Left lung (tissue), 10 donors: ENCODE data around the gene P2RX3. TPM values are rescaled to one million over a fixed set of nuclear protein-coding genes. Genes with fewer than 3 reads are reported as not detected.

Experiments used
- ATAC-seq: fragments of 200-7000 bp; cut with Tn5 transposase; one replicate; pipeline ENCODE4 v1.9.1; 2020; ENCODE audit warnings: moderate library complexity
- DNase-seq, 4 donors: peaks; one replicate each; pipeline ENCODE4 v3.0.0-alpha.2; 2013 to 2020
- H3K27ac ChIP-seq, 2 donors: fragments of 200-600 bp; sonication (generic) in 1 of 2; one replicate each; pipeline versions ENCODE4 v1.5.0 to v1.8.0; 2020 to 2021
- H3K27me3 ChIP-seq, 2 donors: fragments of 200-600 bp; sonication (generic) in 1 of 2; one replicate each; pipeline versions ENCODE4 v1.5.0 to v1.8.0; 2020 to 2021
- H3K36me3 ChIP-seq, 2 donors: fragments of 200-600 bp; sonication (generic) in 1 of 2; one replicate each; pipeline versions ENCODE4 v1.5.0 to v1.8.0; 2020 to 2021
- H3K4me1 ChIP-seq, 2 donors: fragments of 200-600 bp; one replicate each; pipeline ENCODE4 v1.8.0; 2021
- H3K4me3 ChIP-seq, 2 donors: fragments of 200-600 bp; sonication (generic) in 1 of 2; one replicate each; pipeline versions ENCODE4 v1.5.0 to v1.8.0; 2020 to 2021; ENCODE audit warnings: mild to moderate bottlenecking in 1 of 2
- H3K9me3 ChIP-seq, 2 donors: fragments of 200-600 bp; sonication (generic) in 1 of 2; one replicate each; pipeline versions ENCODE4 v1.5.0 to v1.8.0; 2020 to 2021
- CTCF ChIP-seq, 2 donors: fragments of 200-600 bp; sonication (generic) in 1 of 2; IDR thresholded peaks; one replicate each; pipeline versions ENCODE4 v1.5.0 to v1.8.0; 2021; ENCODE audit warnings: antibody characterized with exemption in 2 of 2
- intact Hi-C, 2 donors: fragments of 100-400 bp; cut with DNase I; formaldehyde crosslinking; loops; one replicate each; pipeline versions ENCODE4 v1.11.2 to v1.14.2; 2022
- polyA plus RNA-seq, 6 donors: library from polyadenylated mRNA; unstranded; fragments of 120-200 nt; gene quantifications; one replicate each; pipeline ENCODE4 v1.2.1, GENCODE V29; 2013; ENCODE audit not compliant: insufficient read length in 6 of 6
- total RNA-seq, 2 donors: library from RNA; stranded (reverse); fragmentation: NEBNext Ultra II Directional; extraction: Animal tissue kit (Norgen Biotek cat#: 25700); gene quantifications; one replicate each; pipeline ENCODE4 v1.2.1, GENCODE V29; 2021
- donor health status: DM: no; HTN: yes; CAD: no.
- donor health status: DM: no; HTN: no; CAD: no.

Gene P2RX3
- total and polyA plus RNA-seq, 8 donors = 0.17 to 0.58 (median 0.28) TPM; not detected in 2

GRCh38 chr11:57349491-57350274, 11.5 kb downstream of the P2RX3 start:
- Histone ChIP-seq H3K27ac (no peak overlapping the region), H3K4me3 (no peak overlapping the region), H3K27me3 (no peaks in the 10 kb centered on the region), H3K36me3 (no peaks in the 10 kb centered on the region), H3K9me3 (no peaks in the 10 kb centered on the region), H3K4me1 (peaks cover 0 to 16% of the 10 kb centered on the region in 2 donors)
- intact Hi-C loops = loop anchor here in 1 of 2 donors (5.0 kb wide), 1 partner anchor 133 kb away; no protein-coding TSS in a partner anchor
- TF ChIP-seq CTCF (IDR thresholded peaks at IDR 0.05) = peak; percentile 92
- ATAC-seq (peak; percentile 79), DNase-seq (peak; percentile 54 to 95 (median 61))

GRCh38 chr11:57353036-57353435, 14.9 kb downstream of the P2RX3 start:
- H3K4me1 ChIP-seq = peaks cover 0 to 7% of the 10 kb centered on the region in 2 donors
- intact Hi-C loops = no loop called here
- no peak for DNase-seq
- ATAC-seq = no peak
- no peaks in the 10 kb centered on the region for H3K27me3 ChIP-seq
- H3K4me3 ChIP-seq = no peak overlapping the region
- H3K27ac ChIP-seq = no peak overlapping the region
- no peaks in the 10 kb centered on the region for H3K36me3 ChIP-seq
- no peaks in the 10 kb centered on the region for H3K9me3 ChIP-seq
- no peak for TF ChIP-seq CTCF (IDR thresholded peaks at IDR 0.05)

- Histone ChIP-seq H3K4me3 (no peak overlapping the region), H3K9me3 (no peaks in the 10 kb centered on the region), H3K36me3 (no peaks in the 10 kb centered on the region), H3K27me3 (no peaks in the 10 kb centered on the region), H3K27ac (no peak overlapping the region), H3K4me1 (peaks cover 0 to 7% of the 10 kb centered on the region in 2 donors)
- no peak for ATAC-seq
- intact Hi-C loops = no loop called here
- DNase-seq = no peak
- TF ChIP-seq CTCF (IDR thresholded peaks at IDR 0.05) = no peak
These were observed 15.3 kb downstream of the P2RX3 start for GRCh38 chr11:57353446-57353845.

- intact Hi-C loops = no loop called here
These were observed 15.7 kb downstream of the P2RX3 start for GRCh38 chr11:57353852-57354251.

More at GRCh38 chr11:57353852-57354251, 15.7 kb downstream of the P2RX3 start:
- Histone ChIP-seq H3K36me3 (no peaks in the 10 kb centered on the region), H3K9me3 (no peaks in the 10 kb centered on the region), H3K27ac (no peak overlapping the region), H3K27me3 (no peaks in the 10 kb centered on the region), H3K4me3 (no peak overlapping the region), H3K4me1 (peaks cover 0 to 7% of the 10 kb centered on the region in 2 donors)
- TF ChIP-seq CTCF (IDR thresholded peaks at IDR 0.05) = no peak
- ATAC-seq (no peak), DNase-seq (no peak)
